ENCODE results near the gene HOMER1. TPM values are rescaled to one million over a fixed set of nuclear protein-coding genes. Genes with fewer than 3 reads are reported as not detected.
A peak's percentile ranks its signal among the peaks of the same experiment; 100 is the strongest.

Gene HOMER1
- total RNA-seq, 2 donors from 2014 or later, result 25.6 to 35.4 TPM

DNA sequence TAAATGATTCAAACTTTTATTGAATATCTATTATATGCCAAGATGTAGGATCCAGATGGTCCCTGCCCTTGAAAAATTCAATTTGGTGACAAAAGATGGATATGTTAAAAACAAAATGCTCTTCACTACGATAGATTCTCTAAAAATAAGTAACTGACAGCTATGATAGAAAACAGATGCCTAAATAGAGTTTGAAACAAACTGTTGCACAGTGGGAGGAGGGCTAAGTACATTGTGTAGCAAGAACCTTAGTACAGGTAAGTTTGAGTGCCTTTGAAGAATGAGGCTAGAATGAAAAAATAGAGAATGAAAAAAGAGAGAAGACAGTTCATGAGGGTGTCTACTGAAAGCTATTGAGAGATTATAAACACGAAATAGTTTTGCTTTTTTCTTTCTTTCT, 54.3 kb downstream of the HOMER1 start:
- no peak for ATAC-seq

DNA sequence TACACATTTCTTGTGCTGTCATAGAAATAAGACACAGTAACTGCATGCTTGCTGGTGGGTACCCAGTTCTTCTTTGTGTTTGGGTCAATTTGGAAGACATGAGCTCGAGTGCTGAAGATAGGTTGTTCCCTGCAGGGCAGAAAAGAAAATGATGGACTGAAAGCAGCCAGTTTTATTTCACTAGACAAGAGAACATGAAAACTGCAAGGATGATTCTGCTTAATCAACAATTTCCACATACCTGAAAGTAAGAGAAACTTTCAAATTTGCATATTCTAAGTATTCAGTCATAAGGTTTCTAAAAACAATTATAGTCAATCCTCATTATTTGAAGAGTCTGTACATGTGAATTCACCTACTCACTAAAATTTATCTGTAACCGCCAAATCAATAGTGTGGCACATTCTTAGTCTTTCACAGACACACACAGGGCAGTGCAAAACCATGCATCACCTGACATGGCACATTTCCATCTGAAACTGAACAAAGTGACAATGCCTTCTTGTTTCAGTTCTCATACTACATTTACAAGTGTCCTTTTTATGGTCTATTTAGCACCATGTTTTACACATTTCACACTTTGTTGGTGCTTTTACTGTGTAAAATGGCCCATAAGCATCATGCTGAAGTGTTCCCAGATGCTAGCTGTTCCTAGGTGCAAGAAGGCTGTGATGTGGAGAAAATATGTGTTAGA, 56.9 kb downstream of the HOMER1 start:
- no peak for ATAC-seq
- DNase-seq, result no peak
- intact Hi-C loops (cut with DNase I), result no loop called here

More for the DNA sequence above, 54.3 kb downstream of the HOMER1 start:
- intact Hi-C loops (cut with DNase I), result loop anchor here in 1 of 2 donors (5.0 kb wide), 3 partner anchors 147 to 437 kb away; no protein-coding TSS in a partner anchor
- DNase-seq, result no peak

DNA sequence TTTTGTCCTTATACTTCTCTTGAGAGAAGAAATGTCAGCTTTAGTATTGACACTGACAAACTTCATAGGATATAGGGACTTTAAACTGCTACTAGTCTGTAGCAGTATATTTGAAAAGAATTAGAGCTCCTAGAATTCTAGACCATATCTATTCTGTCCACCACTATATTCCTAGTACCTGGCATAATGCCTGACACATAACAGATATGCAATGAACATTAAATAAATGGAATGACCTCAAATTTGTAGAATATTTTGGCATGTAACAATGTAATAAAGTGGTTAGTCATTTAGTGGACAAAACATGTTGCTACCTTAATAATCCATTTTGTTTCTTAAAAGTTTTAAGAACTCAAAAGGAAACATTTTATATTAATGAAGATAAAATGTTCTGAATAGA, 57.5 kb downstream of the HOMER1 start:
- ATAC-seq, result no peak
- intact Hi-C loops (cut with DNase I), result no loop called here
- DNase-seq, result no peak

DNA sequence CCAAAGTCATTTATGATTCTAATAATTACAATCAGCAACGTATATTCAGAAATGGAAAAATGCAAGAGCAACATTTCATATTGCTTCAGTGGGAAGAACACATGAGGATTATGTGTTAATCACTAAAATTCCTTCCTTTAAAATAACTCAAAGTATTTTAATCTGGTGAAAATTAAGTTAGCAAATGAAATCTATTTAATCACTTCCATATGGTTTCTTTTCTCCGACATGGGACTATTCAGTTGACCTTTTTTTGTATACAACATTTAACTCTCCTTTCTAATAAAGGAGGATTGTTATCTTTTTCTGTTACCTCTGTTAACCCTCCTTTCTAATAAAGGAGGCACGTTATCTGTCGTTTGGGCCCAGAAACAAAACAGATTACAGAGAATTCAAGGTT, 59.9 kb downstream of the HOMER1 start:
- ATAC-seq (no peak), DNase-seq (no peak)
- intact Hi-C loops (cut with DNase I), result no loop called here

DNA sequence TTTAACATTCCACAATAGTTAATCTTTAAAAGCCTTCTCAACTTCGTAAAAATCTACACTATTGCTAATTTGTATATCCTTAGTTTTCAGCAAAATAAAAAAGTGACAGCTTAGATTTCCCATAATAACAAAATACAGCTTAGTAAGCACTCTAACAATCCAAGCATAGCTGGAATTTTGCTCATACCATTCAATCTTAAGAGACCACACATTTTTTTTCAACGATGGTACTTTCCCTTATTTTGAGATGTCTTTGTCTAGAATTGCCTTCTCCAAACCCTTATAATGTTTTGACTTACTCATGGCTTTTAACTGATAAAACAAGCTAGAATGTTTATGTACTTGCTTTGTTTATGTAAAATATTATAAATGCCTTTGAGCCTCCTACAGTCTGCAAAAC, 65.6 kb downstream of the HOMER1 start:
- ATAC-seq (no peak), DNase-seq (no peak)
- intact Hi-C loops (cut with DNase I), result no loop called here

DNA sequence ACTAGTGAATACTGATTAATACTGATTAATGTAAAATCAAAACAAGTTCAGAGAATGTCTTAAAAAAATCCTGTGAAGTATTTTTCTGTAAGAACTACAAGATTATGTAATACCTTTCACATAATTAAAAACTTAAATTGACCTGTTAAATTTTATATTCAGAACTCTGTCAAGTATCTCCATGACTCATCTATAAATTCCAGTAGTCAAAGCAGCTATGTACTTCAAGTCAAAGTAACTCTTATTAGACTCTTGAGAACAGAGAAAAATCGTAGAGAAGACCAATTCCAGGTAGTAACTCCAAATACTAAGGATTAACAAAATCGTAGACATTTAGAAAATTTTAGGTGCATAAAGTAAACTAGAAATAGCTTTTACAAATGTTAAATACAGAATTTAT, 77.1 kb downstream of the HOMER1 start:
- intact Hi-C loops (cut with DNase I), result no loop called here
- ATAC-seq, result peak in 1 of 2 donors; percentile 31
- DNase-seq, result no peak

DNA sequence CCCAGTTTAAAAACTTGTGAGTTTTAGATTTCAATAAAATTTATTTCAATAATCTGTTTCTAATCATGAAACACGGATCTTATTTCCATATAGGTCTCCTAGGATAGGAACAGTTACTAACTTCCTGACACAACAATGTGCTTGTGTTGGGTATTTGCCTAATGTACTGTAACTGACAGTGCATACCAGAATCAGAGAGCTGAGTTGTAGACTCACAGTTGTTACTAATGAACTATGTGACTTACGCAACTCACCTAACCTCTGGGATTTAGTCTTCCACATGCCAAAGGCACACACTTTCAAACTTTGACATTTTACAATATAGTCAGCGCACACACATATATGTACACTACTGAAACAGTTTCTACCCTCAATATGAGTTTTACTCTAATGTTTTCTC, 77.7 kb downstream of the HOMER1 start:
- no peak for DNase-seq
- peak in 1 of 2 donors; percentile 32 for ATAC-seq
- intact Hi-C loops (cut with DNase I), result no loop called here

DNA sequence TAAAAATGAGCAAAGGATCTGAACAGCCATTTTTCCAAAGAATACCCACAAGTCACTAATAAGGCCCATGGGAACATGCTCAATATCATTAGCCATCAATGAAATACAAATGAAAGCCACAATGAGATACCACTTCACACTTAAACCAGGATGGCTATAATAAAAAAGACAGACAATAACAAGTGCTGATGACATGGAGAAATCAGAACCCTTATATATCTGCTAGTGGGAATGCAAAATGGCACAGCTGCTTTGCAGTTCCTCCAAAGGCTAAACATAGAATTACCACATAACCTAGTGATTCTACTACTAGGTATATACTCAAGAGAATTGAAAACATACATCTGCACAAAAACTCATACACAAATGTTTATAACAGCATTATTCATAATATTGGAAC, 83.7 kb downstream of the HOMER1 start:
- ATAC-seq, result no peak
- DNase-seq, result no peak
- intact Hi-C loops (cut with DNase I), result no loop called here

DNA sequence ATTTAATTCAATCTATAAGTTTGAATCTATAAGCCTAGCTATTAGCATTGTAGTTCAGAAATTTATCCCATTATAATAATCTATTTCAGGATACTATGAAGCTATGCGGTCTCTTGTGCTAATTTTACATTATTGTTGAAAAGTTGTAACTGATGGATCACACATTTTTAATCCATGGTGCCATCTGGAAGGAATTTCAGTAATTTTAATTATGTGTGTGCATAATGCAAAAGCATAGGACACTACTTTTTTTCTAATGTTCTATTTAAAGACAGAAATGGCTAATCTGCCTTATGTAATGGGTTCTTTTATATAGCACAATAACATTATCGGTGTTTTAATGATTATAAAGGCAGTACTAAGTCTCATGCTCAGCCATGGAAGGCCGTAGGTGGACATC, 90.6 kb downstream of the HOMER1 start:
- no peak for DNase-seq
- ATAC-seq, result no peak

DNA sequence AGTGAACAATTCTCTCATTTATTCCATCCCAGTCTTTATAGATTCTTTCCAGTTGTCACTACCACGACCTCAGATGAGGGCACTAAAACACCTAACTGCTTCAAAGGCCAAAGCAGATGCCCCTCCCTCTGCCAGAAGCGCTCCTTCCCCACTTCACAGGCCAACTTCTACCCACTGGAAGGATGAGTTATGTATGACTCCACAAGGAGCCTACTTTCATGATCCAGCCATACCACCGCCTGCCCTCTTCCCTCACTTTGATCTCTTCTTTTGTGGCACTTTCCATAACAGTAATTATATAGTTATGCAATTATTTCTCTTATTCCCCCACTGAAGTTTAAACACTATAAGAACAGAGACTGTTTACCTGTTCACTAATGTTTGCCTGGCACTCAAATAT, 93.7 kb downstream of the HOMER1 start:
- DNase-seq (no peak), ATAC-seq (no peak)
- intact Hi-C loops (cut with DNase I), result no loop called here

More for the DNA sequence above, 90.6 kb downstream of the HOMER1 start:
- intact Hi-C loops (cut with DNase I), result no loop called here

DNA sequence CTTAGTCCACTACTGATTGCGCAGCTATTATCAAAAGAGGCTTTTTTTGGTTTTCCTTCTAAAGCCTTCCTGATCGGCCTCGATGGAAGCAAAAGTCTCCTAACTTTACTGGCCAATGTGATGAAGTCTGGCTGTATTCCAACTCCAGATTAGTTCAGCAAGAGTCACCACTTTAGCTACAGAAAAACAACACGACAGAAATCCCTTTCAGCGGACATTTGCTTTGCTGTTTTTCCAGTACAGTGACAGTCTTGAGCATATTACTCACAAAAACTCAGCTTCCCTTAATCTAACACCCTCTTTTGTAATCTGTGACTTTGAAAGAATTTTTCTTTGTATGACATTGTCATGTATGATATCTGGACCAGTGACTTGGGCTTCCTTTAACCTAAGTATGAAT, 95.7 kb downstream of the HOMER1 start:
- ATAC-seq (no peak), DNase-seq (no peak)
- intact Hi-C loops (cut with DNase I), result no loop called here

DNA sequence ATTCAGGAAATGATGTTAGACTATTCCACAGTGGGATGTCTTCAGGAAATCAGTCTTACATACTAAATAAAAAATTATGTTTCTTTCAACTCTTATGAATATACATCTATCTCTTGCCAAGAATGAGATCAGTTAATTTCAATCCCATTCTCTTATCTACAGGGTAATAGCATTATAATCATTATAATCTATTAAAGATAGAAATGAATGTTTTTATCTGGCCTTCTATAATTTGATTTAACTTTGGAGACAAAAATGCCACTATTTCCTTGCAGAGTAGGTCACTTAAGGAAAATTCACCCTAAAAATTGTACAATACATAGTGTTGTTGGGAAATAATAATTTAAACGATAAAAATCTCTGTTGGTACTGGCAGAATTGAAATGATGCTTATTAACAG, 96.4 kb downstream of the HOMER1 start:
- intact Hi-C loops (cut with DNase I), result no loop called here
- DNase-seq, result no peak
- no peak for ATAC-seq

DNA sequence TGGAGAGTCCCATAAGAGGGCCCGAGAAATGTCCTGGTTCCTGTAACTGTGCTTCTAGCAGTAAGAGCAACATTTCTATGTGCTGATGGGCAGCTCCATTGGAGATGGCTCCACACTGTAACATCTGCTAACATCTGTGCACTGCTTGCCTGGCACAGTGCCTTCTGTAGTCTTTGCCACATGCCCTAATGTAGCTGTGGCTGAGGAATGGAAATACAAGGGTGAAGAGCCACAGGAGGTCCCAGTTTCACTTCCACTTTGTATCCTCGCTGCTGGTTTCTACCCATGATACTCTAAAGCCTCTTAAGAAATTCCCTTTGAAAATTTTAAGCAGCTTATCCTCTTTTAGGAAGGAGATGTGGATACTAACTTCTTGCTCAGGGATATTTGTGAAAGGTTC, 97.4 kb downstream of the HOMER1 start:
- ATAC-seq (peak; percentile 38 to 53), DNase-seq (no peak)
- intact Hi-C loops (cut with DNase I), result no loop called here

DNA sequence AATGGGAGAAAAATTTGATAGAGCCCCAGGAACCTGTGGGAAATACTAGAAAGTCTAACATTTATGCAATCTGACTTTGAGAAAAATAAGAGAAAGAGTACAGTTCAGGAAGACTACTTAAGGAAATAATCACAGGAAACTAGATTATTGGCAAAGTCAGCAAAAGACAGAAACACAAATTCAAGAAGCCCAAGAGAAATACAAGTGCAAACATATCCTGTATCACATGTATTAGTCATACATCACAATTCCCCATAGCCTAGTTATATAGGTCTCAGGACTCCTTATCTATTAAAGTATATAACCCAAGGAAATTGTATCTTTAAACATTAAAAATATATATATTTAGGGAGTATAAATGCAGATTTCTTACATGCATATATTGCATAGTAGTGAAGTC, 100.8 kb downstream of the HOMER1 start:
- intact Hi-C loops (cut with DNase I), result no loop called here
- no peak for ATAC-seq
- DNase-seq, result no peak

DNA sequence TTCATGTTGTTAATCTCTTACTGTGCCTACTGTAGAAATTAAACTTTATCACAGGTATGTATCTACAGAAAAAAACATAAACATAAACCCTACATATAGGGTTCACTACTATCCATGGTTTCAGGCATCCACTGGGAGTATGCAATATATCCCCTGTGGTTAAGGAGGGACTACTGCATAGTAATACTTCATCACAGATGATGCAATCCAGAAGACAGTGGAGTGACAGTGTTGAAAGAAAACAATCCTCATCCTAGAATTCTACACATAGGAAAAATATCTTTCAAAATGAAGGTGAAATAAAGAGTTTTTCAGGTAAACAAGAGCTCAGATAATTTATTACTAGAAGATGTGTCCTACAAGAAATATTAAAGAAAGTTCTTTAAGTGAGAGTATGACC, 105.9 kb downstream of the HOMER1 start:
- no peak for DNase-seq
- intact Hi-C loops (cut with DNase I), result no loop called here
- no peak for ATAC-seq

DNA sequence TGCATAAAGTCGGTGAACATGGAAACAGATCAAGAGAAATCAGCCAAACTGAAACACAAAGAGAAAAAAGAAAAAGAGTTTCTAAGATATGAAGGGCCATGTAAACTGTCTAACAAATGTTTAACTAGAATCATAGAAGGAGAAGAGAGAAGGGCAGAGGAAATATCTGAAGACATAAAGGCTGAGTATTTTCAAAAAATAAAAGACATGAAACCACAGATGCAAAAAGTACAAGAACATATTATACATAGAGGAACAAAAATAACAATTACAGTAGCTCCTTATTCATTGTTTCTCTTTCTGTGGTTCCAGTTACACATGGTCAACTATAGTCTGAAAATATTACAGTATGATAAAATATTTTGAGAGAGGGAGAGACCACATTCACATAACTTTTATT, 106.3 kb downstream of the HOMER1 start:
- DNase-seq (no peak), ATAC-seq (no peak)
- intact Hi-C loops (cut with DNase I), result no loop called here

DNA sequence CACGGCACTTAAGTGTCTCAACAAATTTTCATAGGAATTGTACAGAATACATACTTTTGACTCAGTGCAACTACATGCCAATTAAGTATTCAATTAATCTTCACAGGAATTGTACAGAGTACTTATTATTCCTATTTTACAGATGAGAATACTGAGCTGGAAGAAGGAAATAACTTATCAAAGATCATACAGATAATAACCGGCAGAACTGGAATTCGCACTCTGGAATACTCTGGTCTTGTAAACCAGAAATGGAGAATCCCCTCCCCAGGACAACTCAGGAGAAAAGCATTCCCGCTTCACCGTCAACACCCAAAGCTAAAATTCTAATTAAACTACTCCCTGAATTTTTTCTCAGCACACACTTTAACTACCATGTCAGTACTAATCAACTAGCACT, 112.7 kb downstream of the HOMER1 start:
- ATAC-seq, result no peak
- DNase-seq, result no peak
- intact Hi-C loops (cut with DNase I), result no loop called here

DNA sequence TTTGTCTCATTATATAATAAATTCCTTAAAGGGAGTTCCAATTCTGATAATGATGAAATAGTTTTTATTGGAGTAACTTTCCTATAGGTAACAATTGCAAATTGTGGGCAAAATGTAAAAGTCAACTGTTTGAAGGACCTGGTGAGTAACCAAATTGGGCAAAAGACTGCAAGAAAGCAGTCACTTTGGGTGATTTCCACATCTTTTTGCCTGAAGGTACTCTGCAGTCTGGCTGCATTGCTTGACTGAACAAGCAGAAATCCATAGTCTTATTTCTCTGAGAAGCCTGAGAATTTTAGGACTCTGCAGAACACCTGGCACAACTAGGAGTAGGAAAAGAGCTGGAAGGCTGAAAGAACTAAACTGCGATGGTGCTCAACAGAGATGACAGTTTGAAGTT, 114.9 kb downstream of the HOMER1 start:
- DNase-seq (no peak), ATAC-seq (no peak)
- intact Hi-C loops (cut with DNase I), result no loop called here

DNA sequence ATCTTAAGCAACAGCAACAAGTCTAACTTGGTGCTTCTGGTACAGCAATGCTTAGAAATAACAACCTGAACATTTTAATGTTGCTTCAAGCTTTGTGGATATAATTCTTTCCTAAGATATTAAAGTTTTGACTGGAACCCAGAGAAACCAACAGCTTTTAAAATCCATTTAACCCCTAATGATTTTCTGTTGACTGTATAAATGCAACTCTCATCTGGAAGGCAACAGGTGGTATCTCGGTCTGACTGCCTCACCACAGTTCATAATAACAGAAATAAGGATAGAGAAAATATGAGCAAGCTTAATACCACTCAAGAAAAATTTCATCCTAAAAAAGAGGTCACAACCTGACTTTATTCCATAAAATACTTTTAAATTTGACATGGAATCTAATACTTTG, 116.9 kb downstream of the HOMER1 start:
- intact Hi-C loops (cut with DNase I), result no loop called here
- ATAC-seq (no peak), DNase-seq (no peak)

DNA sequence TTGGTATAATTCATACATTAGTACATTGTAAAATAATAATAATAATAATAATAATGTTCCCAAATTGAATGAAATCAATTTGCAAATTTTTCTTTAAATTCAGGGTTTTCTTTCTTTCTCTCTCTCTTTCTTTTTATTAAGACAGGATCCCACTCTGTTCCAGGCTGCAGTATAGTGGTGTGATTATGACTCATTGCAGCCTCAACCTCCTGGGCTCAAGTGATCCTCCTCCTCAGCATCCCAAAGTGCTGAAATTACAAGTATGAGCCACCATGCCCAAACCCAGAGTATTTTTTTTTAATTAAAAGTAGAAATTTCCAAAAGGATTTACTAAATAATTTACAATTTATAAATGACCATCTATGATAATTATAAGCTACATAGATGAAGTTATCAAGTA, 117.7 kb downstream of the HOMER1 start:
- intact Hi-C loops (cut with DNase I), result no loop called here
- ATAC-seq (no peak), DNase-seq (no peak)

DNA sequence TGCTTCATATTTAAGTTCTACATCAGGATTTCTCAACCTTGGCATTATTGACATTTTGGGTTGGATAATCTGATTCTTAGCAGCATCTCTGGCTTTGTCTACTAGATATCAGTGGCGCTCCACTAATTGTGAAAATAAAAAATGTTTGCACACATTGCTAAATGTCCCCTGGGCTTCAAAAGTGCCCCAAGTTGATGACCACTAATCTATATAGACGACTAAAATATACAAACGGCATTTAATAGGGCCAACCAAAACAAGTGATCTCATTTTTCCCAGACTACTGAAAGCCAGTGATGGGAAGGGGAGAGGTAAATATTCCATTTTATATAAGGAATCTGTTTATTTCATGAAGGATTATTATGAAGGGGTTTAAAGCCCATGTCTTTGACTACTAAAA, 118.6 kb downstream of the HOMER1 start:
- DNase-seq (no peak), ATAC-seq (no peak)
- intact Hi-C loops (cut with DNase I), result no loop called here

DNA sequence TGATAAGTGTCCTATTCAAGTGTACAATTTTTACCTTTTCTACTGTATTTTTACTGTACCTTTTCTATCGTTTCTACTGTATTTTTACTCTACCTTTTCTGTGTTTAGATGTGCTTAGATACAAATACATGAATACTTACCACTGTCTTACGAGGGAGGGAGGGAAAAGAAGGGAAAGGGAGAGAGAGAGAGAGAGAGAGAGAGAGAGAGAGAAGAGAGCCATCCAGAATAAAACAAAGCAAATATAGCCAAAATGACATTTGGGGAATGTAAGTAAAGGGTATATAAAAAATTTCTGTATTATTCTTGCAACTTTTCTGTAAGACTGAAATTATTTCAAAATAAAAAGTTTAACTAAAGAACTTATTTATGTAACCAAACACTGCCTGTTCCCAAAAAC, 121.2 kb downstream of the HOMER1 start:
- ATAC-seq (no peak), DNase-seq (no peak)
- intact Hi-C loops (cut with DNase I), result no loop called here

Data from left cardiac atrium (tissue), 4 donors.